HEK293 (cell line): ENCODE measurements around the gene SERPINE2.

ENCODE experiments used
- CTCF ChIA-PET: fragments of 350-600 bp; formaldehyde crosslinking; extraction: SDS; loops from one replicate; lab custom pipeline; 2021; ENCODE audit warnings: antibody characterized with exemption; lab: Yijun Ruan, JAX
- POLR2A ChIA-PET: fragments of 300-600 bp; formaldehyde crosslinking; extraction: SDS; loops from one replicate; lab custom pipeline; 2020; ENCODE audit warnings: antibody characterized with exemption, inconsistent platforms; lab: Yijun Ruan, JAX
- H3K27ac ChIP-seq: fragments of 200-500 bp; sonication (Bioruptor generic); 2 replicates; pipeline ENCODE4 v1.5.1; 2014; ENCODE audit warnings: low read depth, low read length, control low read depth, inconsistent platforms; ENCODE audit errors: extremely low read depth
- H3K36me3 ChIP-seq, 2 experiments: fragments of 200-500 bp in 1 of 2; sonication (Bioruptor generic) in 1 of 2; 1 replicate in 1 of 2; 2 replicates in 1 of 2; pipeline ENCODE4 v1.5.1; 2014 to 2017; ENCODE audit warnings: inconsistent platforms in 2 of 2, low read length in 2 of 2; ENCODE audit not compliant: control insufficient read depth in 2 of 2, insufficient read depth in 1 of 2
- H3K4me1 ChIP-seq: fragments of 200-500 bp; sonication (Bioruptor generic); 2 replicates; pipeline ENCODE4 v1.5.1; 2014; ENCODE audit warnings: mild to moderate bottlenecking, low read length, inconsistent platforms; ENCODE audit not compliant: control insufficient read depth, insufficient read depth
- H3K4me3 ChIP-seq: 2 replicates; pipeline ENCODE4 v1.5.1; 2011; ENCODE audit warnings: low read depth, mild to moderate bottlenecking, control low read depth, low read length, moderate library complexity
- H3K9me3 ChIP-seq: fragments of 200-500 bp; sonication (Bioruptor generic); 2 replicates; pipeline ENCODE4 v1.5.1; 2014; ENCODE audit warnings: low read depth, low read length, inconsistent platforms; ENCODE audit not compliant: control insufficient read depth, insufficient read depth
- GLIS1 ChIP-seq: fragments of 450-650 bp; formaldehyde crosslinking; IDR thresholded peaks from 2 replicates; pipeline ENCODE4 v1.5.1; 2016; ENCODE audit warnings: missing biosample characterization, missing genetic modification characterization
- HOXA7 ChIP-seq: sonication (generic); formaldehyde crosslinking; IDR thresholded peaks from 2 replicates; pipeline ENCODE4 v1.8.1; 2022; ENCODE audit warnings: missing genetic modification reagents, borderline replicate concordance
- KLF8 ChIP-seq: fragments of 450-650 bp; formaldehyde crosslinking; IDR thresholded peaks from 2 replicates; pipeline ENCODE4 v1.5.1; 2016; ENCODE audit warnings: missing biosample characterization, missing genetic modification characterization
- MYNN ChIP-seq: fragments of 450-650 bp; formaldehyde crosslinking; IDR thresholded peaks from 2 replicates; pipeline ENCODE4 v1.5.1; 2016; ENCODE audit warnings: missing biosample characterization, missing genetic modification characterization, borderline replicate concordance
- ZFP3 ChIP-seq: fragments of 450-650 bp; formaldehyde crosslinking; IDR thresholded peaks from 2 replicates; pipeline ENCODE4 v1.5.1; 2016; ENCODE audit warnings: low read depth, missing biosample characterization, missing genetic modification characterization
- ZIC2 ChIP-seq: fragments of 450-650 bp; formaldehyde crosslinking; IDR thresholded peaks from 2 replicates; pipeline ENCODE4 v1.5.1; 2016; ENCODE audit warnings: missing biosample characterization, missing genetic modification characterization
- ZNF16 ChIP-seq: fragments of 450-650 bp; formaldehyde crosslinking; IDR thresholded peaks from 2 replicates; pipeline ENCODE4 v1.5.1; 2016; ENCODE audit warnings: low read depth, missing biosample characterization, missing genetic modification characterization
- ZNF2 ChIP-seq: fragments of 450-650 bp; formaldehyde crosslinking; IDR thresholded peaks from 2 replicates; pipeline ENCODE4 v1.5.1; 2016; ENCODE audit warnings: missing biosample characterization, missing genetic modification characterization
- ZNF221 ChIP-seq: fragments of 450-650 bp; formaldehyde crosslinking; IDR thresholded peaks from 2 replicates; pipeline ENCODE4 v1.5.1; 2017; ENCODE audit warnings: missing biosample characterization, missing genetic modification characterization, borderline replicate concordance
- ZNF366 ChIP-seq: fragments of 450-650 bp; formaldehyde crosslinking; conservative IDR thresholded peaks from 2 replicates; pipeline ENCODE4 v1.5.1; 2016; ENCODE audit warnings: missing biosample characterization, missing genetic modification characterization
- ZNF776 ChIP-seq: fragments of 450-650 bp; formaldehyde crosslinking; IDR thresholded peaks from 2 replicates; pipeline ENCODE4 v1.5.0; 2017; ENCODE audit warnings: missing biosample characterization, missing genetic modification characterization, borderline replicate concordance
- ZNF785 ChIP-seq: fragments of 450-650 bp; formaldehyde crosslinking; IDR thresholded peaks from 2 replicates; pipeline ENCODE4 v1.5.1; 2016; ENCODE audit warnings: missing biosample characterization, missing genetic modification characterization
- ZNF791 ChIP-seq: fragments of 450-650 bp; formaldehyde crosslinking; IDR thresholded peaks from 2 replicates; pipeline ENCODE4 v1.5.1; 2016; ENCODE audit warnings: missing biosample characterization, missing genetic modification characterization
- ZSCAN30 ChIP-seq: fragments of 450-650 bp; IDR thresholded peaks from 2 replicates; pipeline ENCODE4 v1.5.1; 2018; ENCODE audit warnings: missing biosample characterization, mild to moderate bottlenecking, missing genetic modification characterization, moderate library complexity
- TF ChIP-seq, protein P1 (sequence below): fragments of 450-650 bp; formaldehyde crosslinking; IDR thresholded peaks from 2 replicates; pipeline ENCODE4 v1.5.1; 2016; ENCODE audit warnings: missing biosample characterization, missing genetic modification characterization, borderline replicate concordance
- TF ChIP-seq, protein P2 (sequence below): fragments of 450-650 bp; formaldehyde crosslinking; IDR thresholded peaks from 2 replicates; pipeline ENCODE4 v1.5.1; 2016; ENCODE audit warnings: missing biosample characterization, missing genetic modification characterization
- TF ChIP-seq, protein P3 (sequence below): fragments of 450-650 bp; formaldehyde crosslinking; IDR thresholded peaks from 2 replicates; pipeline ENCODE4 v1.5.1; 2016; ENCODE audit warnings: missing biosample characterization, missing genetic modification characterization
- TF ChIP-seq, protein P4 (sequence below): fragments of 450-650 bp; formaldehyde crosslinking; IDR thresholded peaks from 2 replicates; pipeline ENCODE4 v1.5.1; 2016; ENCODE audit warnings: missing biosample characterization, missing genetic modification characterization
- TF ChIP-seq, protein P5 (sequence below): fragments of 450-650 bp; formaldehyde crosslinking; IDR thresholded peaks from 2 replicates; pipeline ENCODE4 v1.5.1; 2017; ENCODE audit warnings: missing biosample characterization, missing genetic modification characterization

Gene SERPINE2

DNA sequence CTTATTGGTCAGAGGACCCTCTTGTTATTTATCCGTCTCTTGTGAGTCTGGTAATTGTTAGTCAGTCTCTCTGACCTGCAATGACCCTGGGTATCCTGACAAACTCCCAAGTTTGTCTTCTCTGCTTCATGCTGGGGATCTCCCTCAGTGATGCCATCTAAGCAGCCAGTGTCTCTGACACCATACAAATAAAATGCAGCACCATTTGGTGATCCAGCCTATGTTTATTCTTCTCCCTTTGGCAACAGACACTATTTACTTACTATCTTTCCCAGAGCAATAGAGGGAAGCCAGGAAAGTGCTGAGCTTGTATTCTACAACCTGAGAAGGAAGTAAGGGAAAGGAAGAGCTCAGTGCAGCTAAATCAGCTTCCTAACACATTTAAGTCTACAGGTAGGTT is 15.9 kb downstream of the SERPINE2 start:
- ChIA-PET POLR2A (no interaction called here), CTCF (no interaction called here)
- TF ChIP-seq MYNN: no peak
- Histone ChIP-seq H3K27ac (no peak overlapping the region), H3K9me3 (no peaks in the 10 kb centered on the region), H3K36me3 (no peaks in the 10 kb centered on the region), H3K4me1 (no peaks in the 10 kb centered on the region), H3K4me3 (no peak overlapping the region)

DNA sequence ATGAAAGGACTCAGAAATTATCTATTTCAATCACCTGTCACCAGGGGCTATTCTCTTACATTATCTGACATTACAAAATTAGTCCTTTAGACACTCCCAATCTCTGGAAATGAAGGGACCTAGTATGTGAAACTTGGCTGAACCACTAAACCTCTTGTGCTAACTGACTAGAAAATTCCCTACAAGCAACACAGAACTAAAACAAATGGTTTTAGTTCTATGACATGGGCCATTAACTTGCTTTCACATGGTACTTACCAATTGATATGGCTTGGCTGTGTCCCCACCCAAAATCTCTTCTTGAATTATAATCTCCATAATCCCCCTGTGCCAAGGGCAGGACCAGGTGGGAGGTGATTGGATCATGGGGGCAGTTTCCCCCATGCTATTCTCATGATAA is 16.6 kb downstream of the SERPINE2 start:
- ChIA-PET POLR2A (no interaction called here), CTCF (no interaction called here)
- no peak overlapping the region for H3K4me3 ChIP-seq
- H3K36me3 ChIP-seq: no peaks in the 10 kb centered on the region
- no peak overlapping the region for H3K27ac ChIP-seq
- H3K4me1 ChIP-seq: no peaks in the 10 kb centered on the region
- no peaks in the 10 kb centered on the region for H3K9me3 ChIP-seq
- TF ChIP-seq ZNF776 (tag by site-specific recombination): no peak
- no peak for TF ChIP-seq ZNF221 (tag by site-specific recombination)
- TF ChIP-seq, protein P1, sequence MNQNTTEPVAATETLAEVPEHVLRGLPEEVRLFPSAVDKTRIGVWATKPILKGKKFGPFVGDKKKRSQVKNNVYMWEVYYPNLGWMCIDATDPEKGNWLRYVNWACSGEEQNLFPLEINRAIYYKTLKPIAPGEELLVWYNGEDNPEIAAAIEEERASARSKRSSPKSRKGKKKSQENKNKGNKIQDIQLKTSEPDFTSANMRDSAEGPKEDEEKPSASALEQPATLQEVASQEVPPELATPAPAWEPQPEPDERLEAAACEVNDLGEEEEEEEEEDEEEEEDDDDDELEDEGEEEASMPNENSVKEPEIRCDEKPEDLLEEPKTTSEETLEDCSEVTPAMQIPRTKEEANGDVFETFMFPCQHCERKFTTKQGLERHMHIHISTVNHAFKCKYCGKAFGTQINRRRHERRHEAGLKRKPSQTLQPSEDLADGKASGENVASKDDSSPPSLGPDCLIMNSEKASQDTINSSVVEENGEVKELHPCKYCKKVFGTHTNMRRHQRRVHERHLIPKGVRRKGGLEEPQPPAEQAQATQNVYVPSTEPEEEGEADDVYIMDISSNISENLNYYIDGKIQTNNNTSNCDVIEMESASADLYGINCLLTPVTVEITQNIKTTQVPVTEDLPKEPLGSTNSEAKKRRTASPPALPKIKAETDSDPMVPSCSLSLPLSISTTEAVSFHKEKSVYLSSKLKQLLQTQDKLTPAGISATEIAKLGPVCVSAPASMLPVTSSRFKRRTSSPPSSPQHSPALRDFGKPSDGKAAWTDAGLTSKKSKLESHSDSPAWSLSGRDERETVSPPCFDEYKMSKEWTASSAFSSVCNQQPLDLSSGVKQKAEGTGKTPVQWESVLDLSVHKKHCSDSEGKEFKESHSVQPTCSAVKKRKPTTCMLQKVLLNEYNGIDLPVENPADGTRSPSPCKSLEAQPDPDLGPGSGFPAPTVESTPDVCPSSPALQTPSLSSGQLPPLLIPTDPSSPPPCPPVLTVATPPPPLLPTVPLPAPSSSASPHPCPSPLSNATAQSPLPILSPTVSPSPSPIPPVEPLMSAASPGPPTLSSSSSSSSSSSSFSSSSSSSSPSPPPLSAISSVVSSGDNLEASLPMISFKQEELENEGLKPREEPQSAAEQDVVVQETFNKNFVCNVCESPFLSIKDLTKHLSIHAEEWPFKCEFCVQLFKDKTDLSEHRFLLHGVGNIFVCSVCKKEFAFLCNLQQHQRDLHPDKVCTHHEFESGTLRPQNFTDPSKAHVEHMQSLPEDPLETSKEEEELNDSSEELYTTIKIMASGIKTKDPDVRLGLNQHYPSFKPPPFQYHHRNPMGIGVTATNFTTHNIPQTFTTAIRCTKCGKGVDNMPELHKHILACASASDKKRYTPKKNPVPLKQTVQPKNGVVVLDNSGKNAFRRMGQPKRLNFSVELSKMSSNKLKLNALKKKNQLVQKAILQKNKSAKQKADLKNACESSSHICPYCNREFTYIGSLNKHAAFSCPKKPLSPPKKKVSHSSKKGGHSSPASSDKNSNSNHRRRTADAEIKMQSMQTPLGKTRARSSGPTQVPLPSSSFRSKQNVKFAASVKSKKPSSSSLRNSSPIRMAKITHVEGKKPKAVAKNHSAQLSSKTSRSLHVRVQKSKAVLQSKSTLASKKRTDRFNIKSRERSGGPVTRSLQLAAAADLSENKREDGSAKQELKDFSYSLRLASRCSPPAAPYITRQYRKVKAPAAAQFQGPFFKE: no peak
- no peak for TF ChIP-seq ZNF2 (tag by site-specific recombination)
- no peak for TF ChIP-seq ZNF785 (tag by site-specific recombination)
- TF ChIP-seq ZIC2 (tag by site-specific recombination): no peak
- TF ChIP-seq, protein P2, sequence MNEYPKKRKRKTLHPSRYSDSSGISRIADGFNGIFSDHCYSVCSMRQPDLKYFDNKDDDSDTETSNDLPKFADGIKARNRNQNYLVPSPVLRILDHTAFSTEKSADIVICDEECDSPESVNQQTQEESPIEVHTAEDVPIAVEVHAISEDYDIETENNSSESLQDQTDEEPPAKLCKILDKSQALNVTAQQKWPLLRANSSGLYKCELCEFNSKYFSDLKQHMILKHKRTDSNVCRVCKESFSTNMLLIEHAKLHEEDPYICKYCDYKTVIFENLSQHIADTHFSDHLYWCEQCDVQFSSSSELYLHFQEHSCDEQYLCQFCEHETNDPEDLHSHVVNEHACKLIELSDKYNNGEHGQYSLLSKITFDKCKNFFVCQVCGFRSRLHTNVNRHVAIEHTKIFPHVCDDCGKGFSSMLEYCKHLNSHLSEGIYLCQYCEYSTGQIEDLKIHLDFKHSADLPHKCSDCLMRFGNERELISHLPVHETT (tag by site-specific recombination): no peak
- TF ChIP-seq KLF8: no peak
- TF ChIP-seq, protein P3, sequence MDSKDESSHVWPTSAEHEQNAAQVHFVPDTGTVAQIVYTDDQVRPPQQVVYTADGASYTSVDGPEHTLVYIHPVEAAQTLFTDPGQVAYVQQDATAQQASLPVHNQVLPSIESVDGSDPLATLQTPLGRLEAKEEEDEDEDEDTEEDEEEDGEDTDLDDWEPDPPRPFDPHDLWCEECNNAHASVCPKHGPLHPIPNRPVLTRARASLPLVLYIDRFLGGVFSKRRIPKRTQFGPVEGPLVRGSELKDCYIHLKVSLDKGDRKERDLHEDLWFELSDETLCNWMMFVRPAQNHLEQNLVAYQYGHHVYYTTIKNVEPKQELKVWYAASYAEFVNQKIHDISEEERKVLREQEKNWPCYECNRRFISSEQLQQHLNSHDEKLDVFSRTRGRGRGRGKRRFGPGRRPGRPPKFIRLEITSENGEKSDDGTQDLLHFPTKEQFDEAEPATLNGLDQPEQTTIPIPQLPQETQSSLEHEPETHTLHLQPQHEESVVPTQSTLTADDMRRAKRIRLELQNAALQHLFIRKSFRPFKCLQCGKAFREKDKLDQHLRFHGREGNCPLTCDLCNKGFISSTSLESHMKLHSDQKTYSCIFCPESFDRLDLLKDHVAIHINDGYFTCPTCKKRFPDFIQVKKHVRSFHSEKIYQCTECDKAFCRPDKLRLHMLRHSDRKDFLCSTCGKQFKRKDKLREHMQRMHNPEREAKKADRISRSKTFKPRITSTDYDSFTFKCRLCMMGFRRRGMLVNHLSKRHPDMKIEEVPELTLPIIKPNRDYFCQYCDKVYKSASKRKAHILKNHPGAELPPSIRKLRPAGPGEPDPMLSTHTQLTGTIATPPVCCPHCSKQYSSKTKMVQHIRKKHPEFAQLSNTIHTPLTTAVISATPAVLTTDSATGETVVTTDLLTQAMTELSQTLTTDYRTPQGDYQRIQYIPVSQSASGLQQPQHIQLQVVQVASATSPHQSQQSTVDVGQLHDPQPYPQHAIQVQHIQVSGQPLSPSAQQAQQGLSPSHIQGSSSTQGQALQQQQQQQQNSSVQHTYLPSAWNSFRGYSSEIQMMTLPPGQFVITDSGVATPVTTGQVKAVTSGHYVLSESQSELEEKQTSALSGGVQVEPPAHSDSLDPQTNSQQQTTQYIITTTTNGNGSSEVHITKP: no peak
- TF ChIP-seq ZSCAN30: no peak
- no peak for TF ChIP-seq ZNF366
- TF ChIP-seq, protein P4, sequence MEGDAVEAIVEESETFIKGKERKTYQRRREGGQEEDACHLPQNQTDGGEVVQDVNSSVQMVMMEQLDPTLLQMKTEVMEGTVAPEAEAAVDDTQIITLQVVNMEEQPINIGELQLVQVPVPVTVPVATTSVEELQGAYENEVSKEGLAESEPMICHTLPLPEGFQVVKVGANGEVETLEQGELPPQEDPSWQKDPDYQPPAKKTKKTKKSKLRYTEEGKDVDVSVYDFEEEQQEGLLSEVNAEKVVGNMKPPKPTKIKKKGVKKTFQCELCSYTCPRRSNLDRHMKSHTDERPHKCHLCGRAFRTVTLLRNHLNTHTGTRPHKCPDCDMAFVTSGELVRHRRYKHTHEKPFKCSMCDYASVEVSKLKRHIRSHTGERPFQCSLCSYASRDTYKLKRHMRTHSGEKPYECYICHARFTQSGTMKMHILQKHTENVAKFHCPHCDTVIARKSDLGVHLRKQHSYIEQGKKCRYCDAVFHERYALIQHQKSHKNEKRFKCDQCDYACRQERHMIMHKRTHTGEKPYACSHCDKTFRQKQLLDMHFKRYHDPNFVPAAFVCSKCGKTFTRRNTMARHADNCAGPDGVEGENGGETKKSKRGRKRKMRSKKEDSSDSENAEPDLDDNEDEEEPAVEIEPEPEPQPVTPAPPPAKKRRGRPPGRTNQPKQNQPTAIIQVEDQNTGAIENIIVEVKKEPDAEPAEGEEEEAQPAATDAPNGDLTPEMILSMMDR (tag by site-specific recombination): no peak
- no peak for TF ChIP-seq GLIS1 (tag by site-specific recombination)
- no peak for TF ChIP-seq ZNF16
- TF ChIP-seq ZFP3 (tag by site-specific recombination): no peak
- TF ChIP-seq HOXA7: no peak
- no peak for TF ChIP-seq ZNF791 (tag by site-specific recombination)
- TF ChIP-seq, protein P5, sequence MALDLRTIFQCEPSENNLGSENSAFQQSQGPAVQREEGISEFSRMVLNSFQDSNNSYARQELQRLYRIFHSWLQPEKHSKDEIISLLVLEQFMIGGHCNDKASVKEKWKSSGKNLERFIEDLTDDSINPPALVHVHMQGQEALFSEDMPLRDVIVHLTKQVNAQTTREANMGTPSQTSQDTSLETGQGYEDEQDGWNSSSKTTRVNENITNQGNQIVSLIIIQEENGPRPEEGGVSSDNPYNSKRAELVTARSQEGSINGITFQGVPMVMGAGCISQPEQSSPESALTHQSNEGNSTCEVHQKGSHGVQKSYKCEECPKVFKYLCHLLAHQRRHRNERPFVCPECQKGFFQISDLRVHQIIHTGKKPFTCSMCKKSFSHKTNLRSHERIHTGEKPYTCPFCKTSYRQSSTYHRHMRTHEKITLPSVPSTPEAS (tag by site-specific recombination): no peak
